ENCODE results near the gene PDE8B. TPM values are rescaled to one million over a fixed set of nuclear protein-coding genes. Genes with fewer than 3 reads are reported as not detected.

Gene PDE8B
- total RNA-seq, 1 donor from 2014 or later, result 0.33 TPM

DNA sequence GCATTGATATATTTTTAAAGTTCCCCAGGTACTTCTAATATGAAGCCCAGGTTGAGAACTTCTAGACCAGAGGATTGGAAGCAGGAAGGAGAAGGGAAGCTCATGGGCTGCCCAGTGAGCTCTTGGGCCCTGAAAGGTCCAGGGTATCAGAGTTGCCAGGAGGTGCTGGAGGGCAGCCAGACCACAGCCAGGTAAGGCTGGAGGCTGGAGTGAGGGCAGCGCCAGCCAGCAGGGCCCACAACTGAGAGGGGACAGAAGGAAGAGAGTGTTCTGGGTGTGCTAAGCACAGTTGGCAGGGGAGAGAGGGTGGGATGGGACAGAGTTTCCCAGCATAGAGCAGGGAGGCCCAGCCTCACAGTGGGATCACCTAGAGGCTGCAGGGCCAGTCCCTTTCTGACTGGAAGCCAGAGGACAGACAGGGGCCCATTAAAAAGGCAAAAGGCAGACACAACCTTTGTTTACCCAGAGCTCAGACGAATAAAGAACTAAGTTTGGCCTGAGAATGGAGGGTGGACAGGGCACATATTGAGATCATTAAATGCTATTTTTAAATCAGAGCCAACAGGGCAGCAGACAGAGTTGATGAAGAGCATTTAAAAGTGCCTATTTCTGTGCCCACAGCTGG, 94.9 kb downstream of the PDE8B start:
- H3K27me3 ChIP-seq (ENCODE audit: control insufficient read depth, insufficient read depth, low read length), result no peaks in the 10 kb centered on the region
- H3K4me3 ChIP-seq (ENCODE audit: low read depth, low read length), result no peak overlapping the region
- no peak for DNase-seq (ENCODE audit: low read depth)
- no peaks in the 10 kb centered on the region for H3K36me3 ChIP-seq (ENCODE audit: control insufficient read depth, insufficient read depth, low read length)
- TF ChIP-seq, protein P1, sequence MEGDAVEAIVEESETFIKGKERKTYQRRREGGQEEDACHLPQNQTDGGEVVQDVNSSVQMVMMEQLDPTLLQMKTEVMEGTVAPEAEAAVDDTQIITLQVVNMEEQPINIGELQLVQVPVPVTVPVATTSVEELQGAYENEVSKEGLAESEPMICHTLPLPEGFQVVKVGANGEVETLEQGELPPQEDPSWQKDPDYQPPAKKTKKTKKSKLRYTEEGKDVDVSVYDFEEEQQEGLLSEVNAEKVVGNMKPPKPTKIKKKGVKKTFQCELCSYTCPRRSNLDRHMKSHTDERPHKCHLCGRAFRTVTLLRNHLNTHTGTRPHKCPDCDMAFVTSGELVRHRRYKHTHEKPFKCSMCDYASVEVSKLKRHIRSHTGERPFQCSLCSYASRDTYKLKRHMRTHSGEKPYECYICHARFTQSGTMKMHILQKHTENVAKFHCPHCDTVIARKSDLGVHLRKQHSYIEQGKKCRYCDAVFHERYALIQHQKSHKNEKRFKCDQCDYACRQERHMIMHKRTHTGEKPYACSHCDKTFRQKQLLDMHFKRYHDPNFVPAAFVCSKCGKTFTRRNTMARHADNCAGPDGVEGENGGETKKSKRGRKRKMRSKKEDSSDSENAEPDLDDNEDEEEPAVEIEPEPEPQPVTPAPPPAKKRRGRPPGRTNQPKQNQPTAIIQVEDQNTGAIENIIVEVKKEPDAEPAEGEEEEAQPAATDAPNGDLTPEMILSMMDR (IDR thresholded peaks at IDR 0.05; ENCODE audit: insufficient read depth, low read length, poor library complexity, severe bottlenecking), result no peak

DNA sequence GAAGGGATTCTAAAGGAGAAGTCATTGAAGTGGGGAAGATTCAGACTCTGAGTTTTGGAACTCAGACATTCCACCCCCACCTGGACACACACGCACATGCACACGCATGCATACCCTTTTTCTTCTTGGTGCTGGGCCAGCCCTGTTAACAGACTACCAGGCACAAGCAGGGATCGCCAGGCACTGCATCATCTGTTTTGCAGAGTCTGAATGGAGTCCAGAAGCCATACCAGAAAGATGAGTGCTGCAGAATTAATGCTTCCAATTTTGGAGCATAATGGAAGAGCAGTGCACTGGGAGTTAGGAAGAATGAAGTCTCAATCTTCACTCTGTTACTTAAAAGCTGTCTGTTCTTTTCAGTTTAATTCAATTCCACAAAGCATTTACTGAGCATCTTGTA, 95.5 kb downstream of the PDE8B start:
- Histone ChIP-seq H3K4me3 (ENCODE audit: low read depth, low read length) (no peak overlapping the region), H3K27me3 (ENCODE audit: control insufficient read depth, insufficient read depth, low read length) (no peaks in the 10 kb centered on the region), H3K36me3 (ENCODE audit: control insufficient read depth, insufficient read depth, low read length) (no peaks in the 10 kb centered on the region)
- DNase-seq (ENCODE audit: low read depth), result no peak
- TF ChIP-seq, protein P1 (IDR thresholded peaks at IDR 0.05; ENCODE audit: insufficient read depth, low read length, poor library complexity, severe bottlenecking), result no peak

DNA sequence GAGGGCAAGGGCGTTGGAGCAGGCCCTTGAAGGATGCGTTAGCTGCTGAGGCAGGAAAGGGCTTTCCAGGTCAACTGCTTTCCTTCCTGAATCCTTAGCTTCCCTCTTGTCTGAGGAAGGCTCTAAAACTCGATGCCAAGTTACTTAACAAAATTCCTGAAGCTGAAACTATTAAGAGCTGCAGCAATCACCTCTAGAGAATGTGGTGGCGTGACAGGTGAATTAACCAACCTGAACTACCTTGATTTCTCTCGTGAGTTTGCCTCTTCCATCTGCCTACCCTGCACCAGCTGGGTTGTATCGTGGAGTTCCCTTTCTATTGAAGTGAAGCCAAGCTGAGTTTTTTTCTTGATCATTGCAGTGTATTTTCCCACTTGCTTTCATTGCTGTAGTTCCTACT, 96.1 kb downstream of the PDE8B start:
- DNase-seq (ENCODE audit: low read depth), result no peak
- no peaks in the 10 kb centered on the region for H3K27me3 ChIP-seq (ENCODE audit: control insufficient read depth, insufficient read depth, low read length)
- no peak overlapping the region for H3K4me3 ChIP-seq (ENCODE audit: low read depth, low read length)
- TF ChIP-seq, protein P1 (IDR thresholded peaks at IDR 0.05; ENCODE audit: insufficient read depth, low read length, poor library complexity, severe bottlenecking), result no peak
- no peaks in the 10 kb centered on the region for H3K36me3 ChIP-seq (ENCODE audit: control insufficient read depth, insufficient read depth, low read length)

DNA sequence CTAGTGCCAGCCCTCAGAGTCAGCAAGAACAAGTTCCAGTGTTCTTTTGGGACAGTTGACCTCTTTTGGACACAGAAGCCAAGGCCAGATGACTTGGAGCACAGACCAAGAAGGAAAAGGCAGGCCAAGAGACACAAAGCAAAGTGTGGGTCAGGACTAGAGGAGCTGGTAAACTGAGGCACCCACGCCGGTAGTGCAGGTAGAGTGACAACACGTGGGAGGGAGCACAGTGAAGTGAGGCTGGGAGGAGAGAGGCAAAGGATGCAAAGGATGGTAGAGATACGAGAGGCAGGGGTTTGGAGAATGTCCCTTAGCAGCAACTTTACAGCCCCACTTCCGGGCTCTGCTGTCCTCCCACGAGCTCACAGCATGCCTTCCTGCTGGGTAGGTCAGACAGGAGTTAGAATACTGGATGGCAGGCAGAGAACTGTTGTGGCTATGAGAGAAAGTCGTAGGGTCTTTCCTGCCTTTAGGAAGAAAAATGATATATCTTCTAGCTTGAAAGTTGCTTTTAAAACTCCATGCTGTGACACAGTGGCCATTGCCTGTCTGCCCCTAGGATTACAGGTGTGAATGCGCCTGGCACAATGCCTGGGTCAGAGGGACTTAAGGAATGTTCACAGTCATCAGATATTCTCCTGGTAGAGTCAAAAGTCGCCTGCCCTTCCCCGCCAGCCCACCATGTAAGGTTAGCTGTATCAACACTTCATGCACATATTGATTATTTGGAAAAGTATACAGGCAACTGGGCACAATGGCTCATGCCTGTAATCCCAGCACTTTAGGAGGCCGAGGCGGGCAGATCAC, 97.9 kb downstream of the PDE8B start:
- Histone ChIP-seq H3K4me3 (ENCODE audit: low read depth, low read length) (no peak overlapping the region), H3K27me3 (ENCODE audit: control insufficient read depth, insufficient read depth, low read length) (no peaks in the 10 kb centered on the region), H3K36me3 (ENCODE audit: control insufficient read depth, insufficient read depth, low read length) (no peaks in the 10 kb centered on the region)
- DNase-seq (ENCODE audit: low read depth), result no peak
- TF ChIP-seq, protein P1 (IDR thresholded peaks at IDR 0.05; ENCODE audit: insufficient read depth, low read length, poor library complexity, severe bottlenecking), result no peak

DNA sequence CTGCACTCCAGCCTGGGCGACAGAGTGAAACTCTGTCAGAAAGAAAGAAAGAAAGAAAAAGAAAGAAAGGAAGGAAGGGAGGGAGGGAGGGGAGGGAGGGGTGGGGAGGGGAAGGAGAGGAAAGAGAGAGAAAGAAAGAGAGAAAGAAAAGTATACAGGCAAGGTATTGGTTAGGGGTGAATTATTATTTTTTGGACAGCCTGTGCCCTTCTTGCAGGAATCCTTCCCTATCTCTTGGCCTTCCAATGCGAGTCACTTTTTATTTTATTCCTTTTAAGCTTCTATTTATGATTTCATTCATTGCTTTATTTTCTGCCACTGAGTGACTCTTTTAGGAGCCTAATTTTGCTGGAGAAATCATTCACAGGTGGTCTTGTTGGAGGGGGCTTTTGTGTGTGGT, 98.7 kb downstream of the PDE8B start:
- Histone ChIP-seq H3K27me3 (ENCODE audit: control insufficient read depth, insufficient read depth, low read length) (no peaks in the 10 kb centered on the region), H3K4me3 (ENCODE audit: low read depth, low read length) (no peak overlapping the region), H3K36me3 (ENCODE audit: control insufficient read depth, insufficient read depth, low read length) (no peaks in the 10 kb centered on the region)
- DNase-seq (ENCODE audit: low read depth), result no peak
- TF ChIP-seq, protein P1 (IDR thresholded peaks at IDR 0.05; ENCODE audit: insufficient read depth, low read length, poor library complexity, severe bottlenecking), result no peak

Data from kidney epithelial cell (primary cell).